HG03097 (cell line): ENCODE measurements around the gene GALNT7.
A peak's percentile ranks its signal among the peaks of the same experiment; 100 is the strongest.
"Not testable (repeated sequence)": the region's sequence is repeated elsewhere in the genome, so short reads cannot be mapped to it uniquely, and the experiment has no call there.

Experiments
- ATAC-seq: cut with Tn5 transposase; IDR thresholded peaks from one replicate; pipeline ENCODE4 v1.9.1; 2021; ENCODE audit not compliant: unreplicated experiment, low FRiP score

Gene GALNT7

GRCh38 chr4:173161311-173161710, 7.3 kb upstream of the GALNT7 start:
- ATAC-seq, result no peak

- ATAC-seq, result no peak
Measured at GRCh38 chr4:173165706-173166105, 2.9 kb upstream of the GALNT7 start.

GRCh38 chr4:173166491-173166890, 2.1 kb upstream of the GALNT7 start:
- no peak for ATAC-seq

GRCh38 chr4:173167758-173168395, 734 bp upstream of the GALNT7 start:
- ATAC-seq, result peak; percentile 19

GRCh38 chr4:173169178-173169427, 492 bp downstream of the GALNT7 start:
- no peak for ATAC-seq

GRCh38 chr4:173169428-173170181, 994 bp downstream of the GALNT7 start:
- ATAC-seq, result peak; percentile 52

GRCh38 chr4:173170182-173170778, 1.7 kb downstream of the GALNT7 start:
- ATAC-seq, result no peak

- ATAC-seq, result no peak
Measured at GRCh38 chr4:173171098-173171497, 2.5 kb downstream of the GALNT7 start.

GRCh38 chr4:173171987-173172386, 3.4 kb downstream of the GALNT7 start:
- ATAC-seq, result no peak

- no peak for ATAC-seq
Measured at GRCh38 chr4:173174184-173174583, 5.6 kb downstream of the GALNT7 start.

- no peak for ATAC-seq
Measured at GRCh38 chr4:173174594-173175012, 6.0 kb downstream of the GALNT7 start.

GRCh38 chr4:173176010-173176409, 7.4 kb downstream of the GALNT7 start:
- ATAC-seq, result no peak

- ATAC-seq, result no peak
Measured at GRCh38 chr4:173177232-173177631, 8.6 kb downstream of the GALNT7 start.

- ATAC-seq, result no peak
Measured at GRCh38 chr4:173178144-173178543, 9.5 kb downstream of the GALNT7 start.

GRCh38 chr4:173181848-173182247, 13.2 kb downstream of the GALNT7 start:
- peak; percentile 40 for ATAC-seq

- no peak for ATAC-seq
Measured at GRCh38 chr4:173182403-173182802, 13.8 kb downstream of the GALNT7 start.

- not testable (repeated sequence) for ATAC-seq
Measured at GRCh38 chr4:173183659-173184247, 15.1 kb downstream of the GALNT7 start.

GRCh38 chr4:173185847-173186510, 17.4 kb downstream of the GALNT7 start:
- ATAC-seq, result no peak

- no peak for ATAC-seq
Measured at GRCh38 chr4:173187732-173188131, 19.1 kb downstream of the GALNT7 start.

GRCh38 chr4:173188648-173189047, 20.0 kb downstream of the GALNT7 start:
- no peak for ATAC-seq

- no peak for ATAC-seq
Measured at GRCh38 chr4:173189117-173189693, 20.6 kb downstream of the GALNT7 start.
